NCI-H1048 (cell line): ENCODE results near the gene PTGES2.
"Not testable (repeated sequence)": the region's sequence is repeated elsewhere in the genome, so short reads cannot be mapped to it uniquely, and the experiment has no call there.

ENCODE experiments used
- DNase-seq: peaks from one replicate; lab custom pipeline; 2025; lab: John Stamatoyannopoulos, UW

Gene PTGES2

GRCh38 chr9:128118971-128119665, 8.4 kb downstream of the PTGES2 start:
- no peak for DNase-seq

- no peak for DNase-seq
Measured at GRCh38 chr9:128118472-128118857, 9.1 kb downstream of the PTGES2 start.

DNA sequence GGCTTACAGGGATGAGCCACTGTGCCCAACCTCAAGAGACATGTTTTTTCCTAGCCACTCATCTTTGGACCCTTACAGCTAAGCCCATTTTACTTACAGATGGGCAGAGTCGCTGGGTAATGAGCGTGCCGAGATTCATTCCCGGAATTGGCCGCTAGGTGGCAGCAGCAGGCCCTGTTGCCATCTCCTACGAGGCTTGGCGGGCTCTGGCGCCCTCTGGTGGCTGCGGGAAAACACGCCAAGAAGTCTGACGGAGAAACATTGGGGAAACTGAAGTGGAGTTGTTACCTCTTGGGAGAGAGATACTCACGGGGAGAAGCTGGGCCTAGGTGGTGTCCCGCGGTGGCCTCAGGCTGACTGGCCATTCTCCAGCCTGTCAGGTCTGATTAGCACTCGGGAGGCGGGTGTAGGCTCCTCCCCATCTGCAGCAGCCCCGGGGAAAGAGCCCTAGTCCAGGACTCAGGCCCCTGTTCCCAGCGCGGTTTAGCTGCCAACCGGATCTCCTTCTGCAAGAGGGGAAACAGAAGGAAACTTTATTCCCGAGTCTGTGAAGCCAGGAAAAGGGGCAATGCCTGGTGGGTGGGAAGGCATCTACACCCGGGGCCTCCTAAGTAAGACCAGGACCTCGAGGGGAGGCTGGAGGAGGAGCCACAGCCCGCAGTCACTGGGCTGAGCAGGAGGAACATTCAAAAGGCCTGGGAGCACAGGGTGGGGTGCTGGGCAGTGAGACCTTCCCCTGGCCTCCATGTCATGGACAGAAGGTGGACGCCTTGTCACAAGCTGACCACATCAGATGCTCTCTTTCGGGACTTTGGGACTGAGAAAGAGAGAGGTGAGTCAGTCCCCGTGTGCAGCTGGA, 9.7 kb downstream of the PTGES2 start:
- DNase-seq: peak; percentile 76

DNA sequence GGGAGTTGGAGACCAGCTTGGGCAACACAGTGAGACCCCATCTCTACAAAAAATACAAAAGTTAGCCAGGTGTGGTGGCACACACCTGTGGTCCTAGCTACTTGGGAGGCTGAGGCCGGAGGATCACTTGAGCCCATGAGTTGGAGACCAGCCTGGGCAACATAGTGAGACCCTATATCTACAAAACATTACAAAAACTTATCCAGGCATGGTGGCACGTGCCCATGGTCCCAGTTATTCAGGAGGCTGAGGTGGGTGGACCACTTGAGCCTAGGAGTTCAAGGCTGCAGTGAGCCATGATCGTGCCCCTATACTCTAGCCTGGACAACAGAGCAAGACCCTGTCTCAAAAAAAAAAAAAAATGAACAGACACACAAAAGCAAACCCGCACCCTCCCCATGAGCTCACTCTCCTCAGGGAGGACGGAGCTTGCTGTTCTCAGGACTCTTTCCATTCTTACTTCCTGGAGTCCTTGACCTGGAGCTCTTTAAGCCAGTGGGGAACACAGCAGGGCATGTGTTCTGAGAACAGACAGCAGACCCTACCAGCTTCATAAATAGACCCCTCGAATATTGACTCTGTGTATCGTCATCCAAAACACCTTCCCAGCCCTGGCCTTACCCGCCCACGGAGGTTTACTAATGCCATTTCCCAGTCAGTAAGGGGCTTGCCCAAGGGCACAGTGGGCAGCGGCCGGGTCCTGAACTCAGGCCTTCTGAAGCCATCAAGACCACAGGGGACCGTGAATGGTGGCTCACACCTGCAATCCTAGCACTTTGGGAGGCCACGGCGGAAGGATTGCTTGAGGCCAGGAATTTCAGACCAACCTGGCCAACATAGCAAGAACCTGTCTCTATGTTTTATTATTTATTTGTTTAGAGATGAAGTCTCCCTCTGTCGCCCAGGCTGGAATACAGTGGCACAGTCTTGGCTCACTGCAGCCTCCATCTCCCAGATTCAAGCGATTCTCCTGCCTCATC, 11.1 kb downstream of the PTGES2 start:
- no peak for DNase-seq

DNA sequence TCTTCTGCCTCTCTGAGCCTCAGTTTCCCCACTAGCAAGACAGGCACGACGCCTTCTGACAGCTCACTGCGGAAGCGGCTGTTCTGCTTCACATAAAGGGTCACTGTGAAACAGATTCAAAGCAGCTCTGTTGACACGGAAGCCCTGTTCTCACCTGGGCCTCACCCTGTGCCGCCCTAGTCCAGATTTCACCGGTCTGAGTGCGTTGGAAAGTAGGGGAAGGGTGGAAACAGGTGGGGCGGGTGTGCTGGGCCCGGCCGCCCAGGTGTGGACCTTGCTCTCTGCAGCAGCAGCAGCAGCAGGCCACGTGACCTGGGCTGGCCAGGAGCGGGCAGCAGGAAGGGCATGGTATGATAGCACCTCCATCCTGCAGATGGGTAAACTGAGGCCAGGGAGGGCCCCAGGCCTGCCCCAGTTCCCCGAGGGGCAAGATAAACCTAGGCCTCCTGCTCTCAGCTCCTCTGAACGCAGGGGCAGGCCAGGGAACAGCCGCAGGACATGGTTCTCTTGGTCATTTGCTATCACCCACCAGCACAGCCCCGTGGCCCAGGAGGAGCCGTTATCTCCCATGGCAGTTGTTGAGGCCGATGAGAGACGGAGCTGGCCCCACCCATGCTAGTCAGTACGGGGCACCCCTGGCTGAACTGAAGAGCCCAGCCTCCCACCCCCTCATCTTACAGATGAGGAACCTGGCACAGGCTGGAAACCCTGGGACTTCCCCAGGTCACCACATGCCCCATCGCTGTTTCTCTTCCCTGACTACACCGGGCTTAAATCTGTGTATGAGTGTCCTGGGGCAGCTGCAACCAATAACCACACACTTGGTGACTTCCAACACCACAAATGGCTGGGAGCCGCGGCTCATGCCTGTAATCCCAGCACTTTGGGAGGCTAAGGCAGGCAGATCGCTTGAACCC, 12.1 kb downstream of the PTGES2 start:
- no peak for DNase-seq

DNA sequence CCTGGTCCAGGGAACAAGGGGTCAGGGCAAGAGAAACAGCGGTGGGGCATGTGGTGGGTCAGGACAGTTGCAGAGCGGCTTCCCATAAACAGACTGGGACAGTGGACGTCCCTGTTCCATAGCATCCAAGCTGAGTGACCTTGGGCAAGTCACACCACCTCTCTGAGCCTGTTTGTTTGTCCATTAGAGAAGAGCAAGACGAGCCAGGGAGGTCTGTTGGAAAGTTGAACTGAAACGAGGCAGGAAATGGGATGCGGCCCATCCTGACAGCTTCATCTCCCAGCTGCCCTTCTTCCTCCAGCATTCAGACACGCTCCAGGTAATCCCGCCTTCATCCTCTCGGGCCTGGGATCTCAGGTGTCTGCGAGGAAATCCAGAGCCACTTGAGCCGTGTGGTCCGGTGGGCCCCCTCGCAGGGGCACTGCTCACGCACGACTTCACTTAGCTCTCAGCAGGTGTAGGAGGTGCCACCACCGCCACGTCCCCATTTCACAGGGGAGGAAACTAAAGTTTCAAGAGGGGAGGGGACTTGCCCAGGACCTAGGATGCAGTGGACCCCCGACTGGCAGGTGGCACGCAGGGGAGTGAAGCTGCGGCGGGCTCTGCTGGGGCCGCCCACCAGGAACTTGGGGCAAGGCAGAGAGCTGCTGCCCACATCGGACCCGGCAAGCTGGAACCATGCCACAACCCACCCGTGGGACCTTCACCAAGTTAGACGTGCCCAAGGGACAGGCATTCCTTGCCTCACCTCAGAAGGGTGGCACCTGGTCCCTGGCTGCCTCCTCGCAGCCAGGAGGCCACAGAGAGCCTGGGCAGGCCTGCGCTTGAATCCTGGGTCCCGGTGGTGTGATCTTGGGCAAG, 13.0 kb downstream of the PTGES2 start:
- DNase-seq: no peak

GRCh38 chr9:128113526-128114325, 13.8 kb downstream of the PTGES2 start:
- no peak for DNase-seq

- not testable (repeated sequence) for DNase-seq
Measured at GRCh38 chr9:128111726-128112125, 15.8 kb downstream of the PTGES2 start.

DNA sequence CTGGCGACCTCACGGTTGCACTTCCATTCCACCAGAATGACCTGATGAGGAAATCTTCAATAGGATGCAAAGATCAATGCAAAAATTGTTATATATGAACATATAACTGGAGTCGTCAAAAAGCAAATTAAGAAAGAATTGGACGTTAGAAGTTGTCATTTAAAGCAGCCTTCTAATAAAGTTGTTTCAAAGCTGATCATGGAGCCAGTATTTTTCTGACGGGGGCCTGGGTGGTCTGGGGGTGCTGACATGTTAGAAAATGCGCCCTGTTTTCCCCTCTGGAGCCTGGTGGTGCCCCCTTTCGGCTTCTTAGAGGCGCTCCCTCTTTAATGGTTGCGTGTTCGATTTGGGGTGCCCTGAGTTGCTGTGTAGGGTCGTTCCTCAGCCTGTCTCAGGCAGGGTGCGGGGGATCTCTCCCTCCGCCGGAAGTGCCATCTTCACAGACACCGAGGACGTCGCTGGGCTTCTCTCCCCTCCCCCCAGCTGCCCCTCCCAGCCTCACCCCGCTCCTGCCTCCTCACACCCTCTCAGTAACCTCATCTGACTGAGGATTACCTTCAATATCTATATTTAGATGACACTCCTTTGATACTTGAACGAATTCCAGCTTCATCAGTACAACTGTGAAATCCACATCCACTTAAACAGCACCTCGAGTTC, 18.3 kb downstream of the PTGES2 start:
- no peak for DNase-seq

DNA sequence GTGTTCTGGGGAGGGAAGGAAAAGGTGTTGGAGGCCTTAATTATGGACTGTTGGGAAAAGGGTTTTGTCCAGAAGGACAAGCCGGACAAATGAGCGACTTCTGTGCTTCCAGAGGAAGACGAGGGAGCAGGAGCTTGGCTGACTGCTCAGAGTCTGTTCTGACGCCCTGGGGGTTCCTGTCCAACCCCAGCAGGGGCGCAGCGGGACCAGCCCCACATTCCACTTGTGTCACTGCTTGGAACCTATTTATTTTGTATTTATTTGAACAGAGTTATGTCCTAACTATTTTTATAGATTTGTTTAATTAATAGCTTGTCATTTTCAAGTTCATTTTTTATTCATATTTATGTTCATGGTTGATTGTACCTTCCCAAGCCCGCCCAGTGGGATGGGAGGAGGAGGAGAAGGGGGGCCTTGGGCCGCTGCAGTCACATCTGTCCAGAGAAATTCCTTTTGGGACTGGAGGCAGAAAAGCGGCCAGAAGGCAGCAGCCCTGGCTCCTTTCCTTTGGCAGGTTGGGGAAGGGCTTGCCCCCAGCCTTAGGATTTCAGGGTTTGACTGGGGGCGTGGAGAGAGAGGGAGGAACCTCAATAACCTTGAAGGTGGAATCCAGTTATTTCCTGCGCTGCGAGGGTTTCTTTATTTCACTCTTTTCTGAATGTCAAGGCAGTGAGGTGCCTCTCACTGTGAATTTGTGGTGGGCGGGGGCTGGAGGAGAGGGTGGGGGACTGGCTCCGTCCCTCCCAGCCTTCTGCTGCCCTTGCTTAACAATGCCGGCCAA, 19.1 kb downstream of the PTGES2 start:
- no peak for DNase-seq

DNA sequence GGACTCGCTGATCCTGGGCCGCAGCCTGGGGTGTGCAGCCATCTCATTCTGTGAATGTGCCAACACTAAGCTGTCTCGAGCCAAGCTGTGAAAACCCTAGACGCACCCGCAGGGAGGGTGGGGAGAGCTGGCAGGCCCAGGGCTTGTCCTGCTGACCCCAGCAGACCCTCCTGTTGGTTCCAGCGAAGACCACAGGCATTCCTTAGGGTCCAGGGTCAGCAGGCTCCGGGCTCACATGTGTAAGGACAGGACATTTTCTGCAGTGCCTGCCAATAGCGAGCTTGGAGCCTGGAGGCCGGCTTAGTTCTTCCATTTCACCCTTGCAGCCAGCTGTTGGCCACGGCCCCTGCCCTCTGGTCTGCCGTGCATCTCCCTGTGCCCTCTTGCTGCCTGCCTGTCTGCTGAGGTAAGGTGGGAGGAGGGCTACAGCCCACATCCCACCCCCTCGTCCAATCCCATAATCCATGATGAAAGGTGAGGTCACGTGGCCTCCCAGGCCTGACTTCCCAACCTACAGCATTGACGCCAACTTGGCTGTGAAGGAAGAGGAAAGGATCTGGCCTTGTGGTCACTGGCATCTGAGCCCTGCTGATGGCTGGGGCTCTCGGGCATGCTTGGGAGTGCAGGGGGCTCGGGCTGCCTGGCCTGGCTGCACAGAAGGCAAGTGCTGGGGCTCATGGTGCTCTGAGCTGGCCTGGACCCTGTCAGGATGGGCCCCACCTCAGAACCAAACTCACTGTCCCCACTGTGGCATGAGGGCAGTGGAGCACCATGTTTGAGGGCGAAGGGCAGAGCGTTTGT, 19.9 kb downstream of the PTGES2 start:
- no peak for DNase-seq

- no peak for DNase-seq
Measured at GRCh38 chr9:128106940-128107467, 20.5 kb downstream of the PTGES2 start.

GRCh38 chr9:128106181-128106939, 21.2 kb downstream of the PTGES2 start:
- DNase-seq: no peak

GRCh38 chr9:128105538-128106175, 21.9 kb downstream of the PTGES2 start:
- DNase-seq: no peak

DNA sequence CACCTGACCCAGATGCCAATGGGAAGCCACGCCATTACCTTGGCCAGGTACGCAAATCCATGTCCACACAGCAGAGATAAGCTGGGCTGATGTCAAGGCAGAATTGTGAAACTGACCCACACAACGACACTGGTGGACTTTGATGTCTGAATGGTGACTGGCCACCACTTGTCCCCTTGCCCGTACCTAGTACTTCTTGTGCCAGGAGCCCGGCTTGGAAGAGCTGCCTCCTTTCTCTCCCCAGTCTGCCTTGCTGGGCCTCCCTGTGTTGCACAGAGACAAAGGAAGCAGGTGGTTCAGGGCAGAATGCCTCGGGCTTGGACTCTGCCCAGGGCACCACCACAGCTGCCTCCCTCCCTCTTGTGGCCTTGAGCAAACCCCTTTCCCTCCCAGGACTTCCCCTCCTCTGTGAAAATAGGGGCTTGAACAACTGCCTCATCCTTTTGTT, 23.3 kb downstream of the PTGES2 start:
- DNase-seq: no peak

DNA sequence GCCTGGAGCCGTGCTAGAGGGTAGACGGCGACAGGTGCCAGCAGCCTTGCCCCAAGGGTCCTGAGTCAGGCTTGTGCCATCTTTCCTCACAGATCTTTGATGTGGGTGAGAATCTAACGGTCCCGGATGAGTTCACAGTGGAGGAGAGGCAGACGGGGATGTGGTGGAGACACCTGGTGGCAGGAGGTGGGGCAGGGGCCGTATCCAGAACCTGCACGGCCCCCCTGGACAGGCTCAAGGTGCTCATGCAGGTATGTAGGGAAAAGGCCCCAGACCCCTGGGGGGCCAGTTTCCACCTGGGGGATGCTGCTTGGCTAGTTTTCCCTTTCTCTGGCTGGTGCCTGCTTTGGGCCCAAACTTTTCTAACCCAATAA, 24.0 kb downstream of the PTGES2 start:
- no peak for DNase-seq
